HG02623 (cell line): ENCODE results near the gene NBAS.
"Not testable (repeated sequence)": the region's sequence is repeated elsewhere in the genome, so short reads cannot be mapped to it uniquely, and the experiment has no call there.

ENCODE experiments used
- ATAC-seq: cut with Tn5 transposase; IDR thresholded peaks from one replicate; pipeline ENCODE4 v1.9.1; 2021; ENCODE audit warnings: moderate library complexity; ENCODE audit not compliant: unreplicated experiment

NBAS gene

GRCh38 chr2:15533860-15534480 is 27.2 kb downstream of the NBAS start:
- no peak for ATAC-seq

GRCh38 chr2:15532996-15533395 is 28.1 kb downstream of the NBAS start:
- no peak for ATAC-seq

- ATAC-seq: no peak
Measured at GRCh38 chr2:15531095-15531854, 29.9 kb downstream of the NBAS start.

GRCh38 chr2:15527074-15527739 is 33.9 kb downstream of the NBAS start:
- no peak for ATAC-seq

GRCh38 chr2:15521641-15522181 is 39.4 kb downstream of the NBAS start:
- no peak for ATAC-seq

GRCh38 chr2:15520346-15520745 is 40.8 kb downstream of the NBAS start:
- no peak for ATAC-seq

GRCh38 chr2:15518759-15519158 is 42.4 kb downstream of the NBAS start:
- not testable (repeated sequence) for ATAC-seq

GRCh38 chr2:15517793-15518192 is 43.3 kb downstream of the NBAS start:
- no peak for ATAC-seq

- ATAC-seq: no peak
Measured at GRCh38 chr2:15511686-15512085, 49.4 kb downstream of the NBAS start.

GRCh38 chr2:15510552-15510951 is 50.6 kb downstream of the NBAS start:
- no peak for ATAC-seq

GRCh38 chr2:15510131-15510530 is 51.0 kb downstream of the NBAS start:
- no peak for ATAC-seq

GRCh38 chr2:15507697-15508096 is 53.4 kb downstream of the NBAS start:
- ATAC-seq: no peak

GRCh38 chr2:15507061-15507460 is 54.1 kb downstream of the NBAS start:
- no peak for ATAC-seq

GRCh38 chr2:15506229-15506819 is 54.8 kb downstream of the NBAS start:
- ATAC-seq: no peak

- no peak for ATAC-seq
Measured at GRCh38 chr2:15504882-15505663, 56.1 kb downstream of the NBAS start.

- not testable (repeated sequence) for ATAC-seq
Measured at GRCh38 chr2:15499251-15499650, 61.9 kb downstream of the NBAS start.

GRCh38 chr2:15498554-15498953 is 62.6 kb downstream of the NBAS start:
- no peak for ATAC-seq

- no peak for ATAC-seq
Measured at GRCh38 chr2:15494877-15495276, 66.3 kb downstream of the NBAS start.

GRCh38 chr2:15492773-15493325 is 68.3 kb downstream of the NBAS start:
- ATAC-seq: no peak

- no peak for ATAC-seq
Measured at GRCh38 chr2:15486770-15487169, 74.4 kb downstream of the NBAS start.
